GM19395 (cell line): ENCODE results near the gene CNTN1.

Experiments
- ATAC-seq: cut with Tn5 transposase; IDR thresholded peaks from one replicate; pipeline ENCODE4 v1.9.1; 2021; ENCODE audit warnings: mild to moderate bottlenecking, moderate library complexity; ENCODE audit not compliant: unreplicated experiment

The CNTN1 gene

GRCh38 chr12:41100572-41100971 is 408.3 kb downstream of the CNTN1 start:
- ATAC-seq = no peak

DNA sequence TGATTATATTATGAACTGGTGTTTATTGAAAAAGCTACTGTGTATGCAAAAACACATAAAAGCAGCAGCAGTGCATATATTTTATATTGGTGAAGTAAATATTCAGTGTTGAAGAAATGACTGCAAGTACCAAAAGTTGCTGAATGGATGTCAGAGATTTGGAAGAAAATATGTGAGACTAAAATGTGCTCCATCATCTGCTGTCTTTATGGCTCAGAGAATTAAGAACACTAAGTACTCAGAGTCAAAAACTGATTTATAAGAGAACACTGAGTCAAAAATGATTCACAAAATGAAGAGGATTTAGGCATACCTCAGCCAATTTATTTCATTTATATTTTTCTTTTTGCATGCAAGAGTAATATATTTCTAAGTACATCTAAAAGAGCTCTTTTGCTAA is 409.6 kb downstream of the CNTN1 start:
- ATAC-seq = no peak

DNA sequence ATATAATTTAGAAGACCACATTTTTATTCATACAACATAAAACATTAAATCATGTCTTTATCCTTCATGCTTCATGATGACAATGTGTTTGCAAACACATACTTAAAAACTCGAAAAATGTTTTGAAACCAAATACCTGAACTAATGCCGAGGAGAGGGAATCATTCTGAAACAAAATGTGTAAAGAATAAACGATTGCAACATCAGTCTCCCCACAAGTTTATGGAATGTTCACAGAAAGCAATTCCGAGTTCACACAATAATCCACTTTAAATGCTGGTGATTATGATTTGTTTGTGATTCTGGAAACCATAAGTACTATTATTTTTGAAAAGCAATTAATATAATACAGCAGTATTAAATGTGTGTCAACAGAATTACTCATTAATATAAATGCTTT is 411.4 kb downstream of the CNTN1 start:
- no peak for ATAC-seq

DNA sequence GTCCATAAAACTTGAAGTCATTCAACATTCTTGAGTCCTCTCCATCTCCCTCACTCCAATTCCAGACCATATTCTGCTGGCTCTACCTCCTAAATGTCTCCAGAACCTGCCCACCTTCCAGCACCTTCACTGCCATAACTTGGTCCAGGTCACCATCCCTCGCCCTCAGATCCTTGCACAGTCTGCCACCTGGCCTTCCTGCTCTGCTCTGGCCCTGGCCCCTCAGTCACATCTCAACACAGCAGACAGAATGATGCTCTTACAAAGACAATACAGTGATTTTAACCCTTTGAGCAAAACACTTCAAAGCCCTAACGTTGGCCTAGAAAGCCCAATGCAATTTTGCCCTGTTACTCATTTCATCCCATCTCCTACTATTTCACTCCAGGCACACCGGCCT is 414.1 kb downstream of the CNTN1 start:
- ATAC-seq = no peak

DNA sequence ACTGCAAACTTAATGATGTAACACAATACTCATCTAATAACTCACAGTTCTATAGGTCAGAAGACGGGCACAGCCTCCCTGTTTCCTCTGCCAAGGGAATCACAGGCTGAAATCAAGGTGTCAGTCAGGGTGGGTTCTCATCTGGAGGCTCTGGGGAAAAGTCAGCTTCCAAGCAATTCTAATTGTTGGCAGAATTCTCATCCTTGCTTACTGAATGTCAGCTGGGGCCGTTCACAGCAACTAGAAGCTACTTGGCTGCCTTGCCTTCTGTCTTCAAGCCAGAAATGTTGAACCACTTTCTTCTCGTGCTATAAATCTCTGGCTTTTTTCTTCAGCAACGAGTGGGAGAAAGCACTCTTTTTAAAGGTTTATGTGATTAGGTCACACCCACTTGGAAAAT is 415.8 kb downstream of the CNTN1 start:
- no peak for ATAC-seq

DNA sequence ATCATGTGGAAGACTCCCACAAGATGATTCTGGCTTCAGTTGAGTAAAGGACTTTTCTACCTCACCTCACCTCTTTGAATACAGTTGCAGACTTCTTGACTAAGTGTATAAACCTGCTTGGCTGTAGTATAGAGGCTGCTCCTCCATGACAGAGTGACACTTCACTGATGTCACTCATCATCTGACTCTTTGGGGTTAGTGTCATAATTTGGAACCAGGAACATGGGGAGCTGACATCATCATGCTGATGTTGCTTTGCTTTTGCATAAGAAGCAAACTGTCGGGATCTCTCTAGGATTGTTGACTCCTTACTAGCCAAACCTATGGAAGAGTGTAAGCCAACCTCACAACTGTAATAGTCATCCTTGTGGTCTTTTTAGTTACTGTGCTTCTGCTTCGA is 420.7 kb downstream of the CNTN1 start:
- ATAC-seq = no peak

GRCh38 chr12:41120211-41120610 is 428.0 kb downstream of the CNTN1 start:
- ATAC-seq = no peak

DNA sequence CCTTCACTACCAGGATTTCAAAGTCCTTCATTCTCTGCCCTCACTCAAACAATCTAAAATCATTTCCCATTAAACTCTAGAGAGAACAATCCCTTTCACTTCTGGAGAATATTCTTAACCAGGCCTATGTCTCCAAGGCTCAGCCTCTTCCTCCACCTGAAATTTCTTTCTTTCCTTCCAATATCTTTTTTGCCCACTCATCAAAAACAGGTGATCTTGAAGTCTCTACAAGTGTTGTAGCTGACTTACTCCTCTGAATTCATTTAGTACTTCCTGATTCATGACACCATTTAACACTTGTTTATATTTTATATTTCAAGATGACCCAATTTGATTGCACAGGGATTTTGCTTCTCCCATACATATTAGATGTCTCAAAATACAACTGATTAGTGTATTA is 429.1 kb downstream of the CNTN1 start:
- no peak for ATAC-seq
